A673 (cell line): ENCODE results near the gene PIGH.
A peak's percentile ranks its signal among the peaks of the same experiment; 100 is the strongest.

Source experiments
- CTCF ChIP-seq: fragments of 300-800, 200-600 bp; sonication (generic); conservative IDR thresholded peaks from 2 replicates; pipeline ENCODE4 v1.5.1; 2017; ENCODE audit warnings: low read depth, mild to moderate bottlenecking, antibody characterized with exemption, low read length, moderate library complexity, mixed read lengths
- EZH2 ChIP-seq: fragments of 200-600 bp; sonication (generic); IDR thresholded peaks from 2 replicates; pipeline ENCODE4 v1.6.1; 2017; ENCODE audit warnings: borderline replicate concordance, low read depth, mild to moderate bottlenecking, mixed read lengths, antibody characterized with exemption, low read length; ENCODE audit not compliant: poor library complexity, severe bottlenecking

DNA sequence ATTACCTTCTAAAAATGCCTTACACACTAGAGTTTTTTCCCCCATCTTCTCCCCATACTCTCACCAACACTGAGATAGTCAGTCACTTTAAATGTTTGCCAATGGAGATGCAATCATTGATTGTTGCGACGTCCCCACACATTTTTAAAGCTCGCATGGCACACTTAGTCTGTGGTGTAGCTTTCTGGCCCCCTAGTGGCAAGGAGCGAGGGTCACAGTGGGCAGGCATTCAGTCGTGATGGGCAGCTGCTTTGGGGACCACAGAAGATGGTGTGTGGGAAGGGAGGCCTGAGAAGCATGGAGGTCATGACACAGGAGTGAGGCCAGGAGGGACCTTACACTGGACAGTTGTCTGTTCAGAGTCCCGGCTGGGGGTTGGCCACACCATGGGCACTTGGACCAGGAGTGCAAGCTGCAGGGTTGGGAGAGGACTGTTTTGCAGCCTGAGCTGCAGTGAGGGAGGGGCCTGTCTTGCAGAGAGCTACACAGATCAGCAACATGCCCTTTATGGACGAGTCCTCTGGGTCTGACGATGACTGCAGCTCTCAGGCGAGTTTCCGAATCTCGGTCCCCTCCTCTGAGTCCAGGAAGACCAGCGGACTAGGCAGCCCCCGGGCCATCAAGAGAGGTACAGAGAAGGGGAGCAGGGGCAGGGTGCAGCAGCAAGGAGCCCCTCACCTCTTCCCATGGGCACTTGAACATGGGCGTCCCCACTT, 28.6 kb downstream of the PIGH start:
- TF ChIP-seq CTCF (peak; percentile 95), EZH2 (no peak)
